ENCODE data around the gene MED15.

DNA sequence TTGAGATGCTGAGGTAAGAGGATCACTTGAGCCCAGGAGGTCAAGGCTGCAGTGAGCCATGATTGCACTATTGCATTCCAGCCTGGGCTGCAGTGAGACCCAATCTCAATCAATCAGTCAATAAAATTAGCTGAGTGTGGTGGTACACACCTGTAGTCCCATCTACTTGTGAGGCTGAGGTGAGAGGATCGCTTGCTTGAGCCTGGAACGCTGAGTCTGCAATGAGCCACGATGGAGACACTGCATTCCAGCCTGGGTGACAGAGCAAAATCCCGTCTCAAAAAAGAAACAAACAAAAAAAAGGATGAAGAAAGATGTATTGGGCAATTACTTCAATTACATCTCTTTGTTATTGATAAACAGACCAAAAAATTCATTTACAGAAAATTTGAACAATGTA, 54.5 kb downstream of the MED15 start:
- TF ChIP-seq, protein P1, sequence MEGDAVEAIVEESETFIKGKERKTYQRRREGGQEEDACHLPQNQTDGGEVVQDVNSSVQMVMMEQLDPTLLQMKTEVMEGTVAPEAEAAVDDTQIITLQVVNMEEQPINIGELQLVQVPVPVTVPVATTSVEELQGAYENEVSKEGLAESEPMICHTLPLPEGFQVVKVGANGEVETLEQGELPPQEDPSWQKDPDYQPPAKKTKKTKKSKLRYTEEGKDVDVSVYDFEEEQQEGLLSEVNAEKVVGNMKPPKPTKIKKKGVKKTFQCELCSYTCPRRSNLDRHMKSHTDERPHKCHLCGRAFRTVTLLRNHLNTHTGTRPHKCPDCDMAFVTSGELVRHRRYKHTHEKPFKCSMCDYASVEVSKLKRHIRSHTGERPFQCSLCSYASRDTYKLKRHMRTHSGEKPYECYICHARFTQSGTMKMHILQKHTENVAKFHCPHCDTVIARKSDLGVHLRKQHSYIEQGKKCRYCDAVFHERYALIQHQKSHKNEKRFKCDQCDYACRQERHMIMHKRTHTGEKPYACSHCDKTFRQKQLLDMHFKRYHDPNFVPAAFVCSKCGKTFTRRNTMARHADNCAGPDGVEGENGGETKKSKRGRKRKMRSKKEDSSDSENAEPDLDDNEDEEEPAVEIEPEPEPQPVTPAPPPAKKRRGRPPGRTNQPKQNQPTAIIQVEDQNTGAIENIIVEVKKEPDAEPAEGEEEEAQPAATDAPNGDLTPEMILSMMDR (conservative IDR thresholded peaks at IDR 0.05): no peak
- TF ChIP-seq EZH2 (IDR thresholded peaks at IDR 0.05; ENCODE audit: low read depth): no peak

All from PC-9 (cell line).